Smooth muscle cell (in vitro differentiated cells): ENCODE results near the gene MT1B. TPM values are rescaled to one million over a fixed set of nuclear protein-coding genes. Genes with fewer than 3 reads are reported as not detected.

ENCODE experiments used
- DNase-seq: peaks from one replicate; lab custom pipeline; 2025; ENCODE audit not compliant: unreplicated experiment; lab: John Stamatoyannopoulos, UW
- H2AFZ ChIP-seq: fragments of 200-600 bp; sonication (generic); 2 replicates; pipeline ENCODE4 v1.6.0; 2016; ENCODE audit warnings: antibody characterized with exemption, low read depth, mild to moderate bottlenecking
- H3F3A ChIP-seq: fragments of 200-600 bp; sonication (generic); 2 replicates; pipeline ENCODE4 v1.6.0; 2017; ENCODE audit warnings: antibody characterized with exemption, low read depth
- H3K27ac ChIP-seq: fragments of 200-600 bp; sonication (generic); 2 replicates; pipeline ENCODE4 v1.5.1; 2016; ENCODE audit warnings: low read depth, mild to moderate bottlenecking
- H3K27me3 ChIP-seq: fragments of 200-600 bp; sonication (generic); 2 replicates; pipeline ENCODE4 v1.6.1; 2016; ENCODE audit warnings: low read depth, mild to moderate bottlenecking
- H3K36me3 ChIP-seq: fragments of 200-600 bp; sonication (generic); 2 replicates; pipeline ENCODE4 v1.5.1; 2016; ENCODE audit warnings: low read depth
- H3K4me1 ChIP-seq: fragments of 200-600 bp; sonication (generic); 2 replicates; pipeline ENCODE4 v1.5.1; 2016; ENCODE audit warnings: low read depth
- H3K4me2 ChIP-seq: fragments of 200-600 bp; sonication (generic); 2 replicates; pipeline ENCODE4 v1.6.0; 2016; ENCODE audit warnings: mild to moderate bottlenecking
- H3K4me3 ChIP-seq: fragments of 200-600 bp; sonication (generic); 2 replicates; pipeline ENCODE4 v1.5.1; 2016; ENCODE audit warnings: mild to moderate bottlenecking
- H3K79me2 ChIP-seq: fragments of 200-600 bp; sonication (generic); 2 replicates; pipeline ENCODE4 v1.6.0; 2016; ENCODE audit warnings: low read depth, mild to moderate bottlenecking
- H3K9ac ChIP-seq: fragments of 200-600 bp; sonication (generic); 2 replicates; pipeline ENCODE4 v1.6.0; 2016; ENCODE audit warnings: low read depth
- H3K9me3 ChIP-seq: fragments of 200-600 bp; sonication (generic); replicated peaks from 2 replicates; pipeline ENCODE4 v1.5.1; 2016; ENCODE audit warnings: low read depth
- H4K20me1 ChIP-seq: fragments of 200-600 bp; sonication (generic); 2 replicates; pipeline ENCODE4 v1.6.0; 2016; ENCODE audit warnings: low read depth
- WGBS: methylation state at CpG from one replicate; pipeline ENCODE4 v1.1.7; 2016; ENCODE audit warnings: low lambda C conversion rate; 5-methylcytosine and 5-hydroxymethylcytosine counted together
- polyA plus RNA-seq: library from polyadenylated mRNA; unstranded; fragments of >200 nt; fragmentation: Nextera tagmentation; extraction: Ambion mirVana; gene quantifications from 2 replicates; pipeline ENCODE4 v1.2.1, GENCODE V29; 2016
- total RNA-seq: library from RNA; depleted of rRNA; stranded (reverse); fragments of >200 nt; gene quantifications from 2 replicates; pipeline ENCODE4 v1.2.3, GENCODE V29; 2014
- TF ChIP-seq, protein P1 (sequence below): fragments of 200-600 bp; sonication (generic); IDR thresholded peaks from 2 replicates; pipeline ENCODE4 v1.5.1; 2017; ENCODE audit warnings: borderline replicate concordance, mild to moderate bottlenecking, antibody characterized with exemption; ENCODE audit not compliant: insufficient read depth, poor library complexity, severe bottlenecking

Gene MT1B
- total RNA-seq (not detected in 2 replicates), polyA plus RNA-seq (not detected in 2 replicates)

- TF ChIP-seq, protein P1, sequence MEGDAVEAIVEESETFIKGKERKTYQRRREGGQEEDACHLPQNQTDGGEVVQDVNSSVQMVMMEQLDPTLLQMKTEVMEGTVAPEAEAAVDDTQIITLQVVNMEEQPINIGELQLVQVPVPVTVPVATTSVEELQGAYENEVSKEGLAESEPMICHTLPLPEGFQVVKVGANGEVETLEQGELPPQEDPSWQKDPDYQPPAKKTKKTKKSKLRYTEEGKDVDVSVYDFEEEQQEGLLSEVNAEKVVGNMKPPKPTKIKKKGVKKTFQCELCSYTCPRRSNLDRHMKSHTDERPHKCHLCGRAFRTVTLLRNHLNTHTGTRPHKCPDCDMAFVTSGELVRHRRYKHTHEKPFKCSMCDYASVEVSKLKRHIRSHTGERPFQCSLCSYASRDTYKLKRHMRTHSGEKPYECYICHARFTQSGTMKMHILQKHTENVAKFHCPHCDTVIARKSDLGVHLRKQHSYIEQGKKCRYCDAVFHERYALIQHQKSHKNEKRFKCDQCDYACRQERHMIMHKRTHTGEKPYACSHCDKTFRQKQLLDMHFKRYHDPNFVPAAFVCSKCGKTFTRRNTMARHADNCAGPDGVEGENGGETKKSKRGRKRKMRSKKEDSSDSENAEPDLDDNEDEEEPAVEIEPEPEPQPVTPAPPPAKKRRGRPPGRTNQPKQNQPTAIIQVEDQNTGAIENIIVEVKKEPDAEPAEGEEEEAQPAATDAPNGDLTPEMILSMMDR = no peak
These were observed at the start of gene MT1B for GRCh38 chr16:56651586-56651985. TSS of gene MT1B (plus strand) at chr16:56651886. CDS start at chr16:56651954, 68 bp downstream.

GRCh38 chr16:56603589-56603988 lies 48.1 kb upstream of the MT1B start:
- H3K9me3 ChIP-seq = no peaks in the 10 kb centered on the region
- DNase-seq = no peak
- no peak overlapping the region for H3K4me2 ChIP-seq
- no peak overlapping the region for H3K9ac ChIP-seq
- 53% methylated on average over 4 of the region's 4 CpGs for WGBS
- H3K27ac ChIP-seq = no peak overlapping the region
- H4K20me1 ChIP-seq = no peaks in the 10 kb centered on the region
- H2AFZ ChIP-seq = no peak overlapping the region
- no peaks in the 10 kb centered on the region for H3K79me2 ChIP-seq
- no peak overlapping the region for H3K4me3 ChIP-seq
- no peaks in the 10 kb centered on the region for H3K36me3 ChIP-seq
- H3F3A ChIP-seq = peaks cover 8% of the 10 kb centered on the region
- TF ChIP-seq, protein P1 = peak; percentile 31
- peaks cover 1% of the 10 kb centered on the region for H3K4me1 ChIP-seq
- H3K27me3 ChIP-seq = no peaks in the 10 kb centered on the region

More at GRCh38 chr16:56651586-56651985, at the start of gene MT1B:
- H3K4me1 ChIP-seq = no peaks in the 10 kb centered on the region
- WGBS = 81% methylated on average over 7 of the region's 7 CpGs
- no peak for DNase-seq
- no peak within 1 kb of the TSS for H3K9ac ChIP-seq
- no peaks in the 10 kb centered on the region for H4K20me1 ChIP-seq
- H3K4me3 ChIP-seq = no peak within 1 kb of the TSS
- no peak within 1 kb of the TSS for H3K27ac ChIP-seq
- H3K9me3 ChIP-seq = no peaks in the 10 kb centered on the region
- H3F3A ChIP-seq = no peaks in the 10 kb centered on the region
- H3K36me3 ChIP-seq = no peaks in the 10 kb centered on the region
- peaks cover 73% of the 10 kb centered on the region for H3K27me3 ChIP-seq
- H2AFZ ChIP-seq = no peak within 1 kb of the TSS
- H3K4me2 ChIP-seq = no peak within 1 kb of the TSS
- no peaks in the 10 kb centered on the region for H3K79me2 ChIP-seq

DNA sequence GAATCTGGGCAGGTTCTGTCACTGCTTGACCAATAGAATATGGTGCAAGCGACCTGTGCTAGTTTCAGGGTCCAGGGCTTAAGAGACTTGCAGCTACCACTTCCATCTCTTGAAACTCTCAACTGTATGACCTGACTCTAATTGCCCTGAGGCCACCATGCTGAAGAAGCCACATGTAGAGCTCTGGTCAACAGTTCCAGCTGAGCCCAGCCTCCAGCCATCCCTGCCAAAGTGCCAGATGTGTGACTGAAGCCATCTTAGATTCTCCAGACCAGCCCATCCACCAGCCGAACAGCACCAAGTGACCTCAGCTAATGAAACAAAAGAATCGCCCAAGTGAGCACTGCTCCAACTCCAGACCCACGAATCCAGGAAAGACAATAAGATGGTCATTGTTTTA lies 46.7 kb upstream of the MT1B start:
- no peaks in the 10 kb centered on the region for H3K36me3 ChIP-seq
- H3K4me3 ChIP-seq = no peak overlapping the region
- no peak overlapping the region for H2AFZ ChIP-seq
- no peak overlapping the region for H3K27ac ChIP-seq
- H3K27me3 ChIP-seq = no peaks in the 10 kb centered on the region
- TF ChIP-seq, protein P1 = no peak
- no peaks in the 10 kb centered on the region for H4K20me1 ChIP-seq
- H3K9ac ChIP-seq = no peak overlapping the region
- H3K9me3 ChIP-seq = no peaks in the 10 kb centered on the region
- no peak for DNase-seq
- 89% methylated on average over 4 of the region's 4 CpGs for WGBS
- H3K4me1 ChIP-seq = peaks cover 15% of the 10 kb centered on the region
- H3F3A ChIP-seq = peaks cover 20% of the 10 kb centered on the region
- H3K4me2 ChIP-seq = no peak overlapping the region
- no peaks in the 10 kb centered on the region for H3K79me2 ChIP-seq

DNA sequence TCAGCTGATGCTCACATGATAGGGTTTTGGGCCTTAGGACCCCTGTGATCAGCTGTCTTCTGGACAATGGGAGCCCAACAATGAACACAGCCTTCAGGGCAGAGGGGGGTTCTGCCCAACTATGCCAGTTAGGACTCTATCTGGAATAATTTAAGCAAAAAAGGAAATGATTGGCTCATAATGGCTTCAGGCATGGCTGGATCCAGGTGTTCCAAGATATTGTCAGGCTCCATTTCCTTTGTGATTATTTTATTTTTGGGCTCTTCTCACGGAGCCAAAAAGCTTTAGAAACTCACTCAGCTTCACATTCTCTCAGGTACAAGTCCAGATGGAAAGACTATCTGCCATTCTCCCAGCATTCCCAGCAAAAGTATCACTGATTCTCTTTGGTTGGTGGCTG lies 46.2 kb upstream of the MT1B start:
- Histone ChIP-seq H3K4me3 (no peak overlapping the region), H3K79me2 (no peaks in the 10 kb centered on the region), H4K20me1 (no peaks in the 10 kb centered on the region), H3K4me2 (no peak overlapping the region), H3K27me3 (no peaks in the 10 kb centered on the region), H3K36me3 (no peaks in the 10 kb centered on the region), H3K4me1 (peaks cover 18% of the 10 kb centered on the region), H2AFZ (no peak overlapping the region), H3K9ac (no peak overlapping the region), H3K27ac (no peak overlapping the region), H3K9me3 (no peaks in the 10 kb centered on the region), H3F3A (peaks cover 21% of the 10 kb centered on the region)
- DNase-seq = no peak
- 93% methylated on average over 1 of the region's 1 CpG for WGBS
- TF ChIP-seq, protein P1 = no peak
